ENCODE data around the gene OR6M1. TPM values are rescaled to one million over a fixed set of nuclear protein-coding genes. Genes with fewer than 3 reads are reported as not detected.

The OR6M1 gene
- total and polyA plus RNA-seq, 12 donors, result not detected

DNA sequence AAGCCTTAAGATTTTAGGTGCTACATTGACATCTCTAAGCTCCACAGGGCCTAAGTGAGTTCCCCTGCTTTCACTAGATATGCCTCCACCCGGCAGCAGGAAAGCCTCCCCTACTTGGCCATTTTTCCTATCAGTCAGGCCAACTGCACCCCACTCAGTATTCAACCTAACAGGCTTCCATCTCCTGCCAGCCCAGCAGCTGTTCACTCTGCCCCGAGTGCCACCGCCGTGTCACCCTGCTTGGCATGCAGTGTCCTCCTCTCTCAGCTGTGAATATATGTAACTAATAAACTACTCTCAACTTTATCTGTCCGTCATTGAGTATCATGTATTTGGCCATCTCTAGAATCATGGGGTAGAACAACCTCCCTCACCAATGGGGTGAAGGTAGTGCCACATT is 9.0 kb upstream of the OR6M1 start:
- Histone ChIP-seq H3K4me3 (no peak overlapping the region), H3K27me3 (peaks cover 0 to 7% (median 0%) of the 10 kb centered on the region in 7 donors), H3K36me3 (no peaks in the 10 kb centered on the region), H3K4me1 (no peaks in the 10 kb centered on the region), H3K27ac (no peak overlapping the region), H3K9me3 (no peaks in the 10 kb centered on the region)
- intact Hi-C loops (cut with DNase I), result no loop called here
- ATAC-seq (no peak), DNase-seq (no peak)
- TF ChIP-seq, protein P1, sequence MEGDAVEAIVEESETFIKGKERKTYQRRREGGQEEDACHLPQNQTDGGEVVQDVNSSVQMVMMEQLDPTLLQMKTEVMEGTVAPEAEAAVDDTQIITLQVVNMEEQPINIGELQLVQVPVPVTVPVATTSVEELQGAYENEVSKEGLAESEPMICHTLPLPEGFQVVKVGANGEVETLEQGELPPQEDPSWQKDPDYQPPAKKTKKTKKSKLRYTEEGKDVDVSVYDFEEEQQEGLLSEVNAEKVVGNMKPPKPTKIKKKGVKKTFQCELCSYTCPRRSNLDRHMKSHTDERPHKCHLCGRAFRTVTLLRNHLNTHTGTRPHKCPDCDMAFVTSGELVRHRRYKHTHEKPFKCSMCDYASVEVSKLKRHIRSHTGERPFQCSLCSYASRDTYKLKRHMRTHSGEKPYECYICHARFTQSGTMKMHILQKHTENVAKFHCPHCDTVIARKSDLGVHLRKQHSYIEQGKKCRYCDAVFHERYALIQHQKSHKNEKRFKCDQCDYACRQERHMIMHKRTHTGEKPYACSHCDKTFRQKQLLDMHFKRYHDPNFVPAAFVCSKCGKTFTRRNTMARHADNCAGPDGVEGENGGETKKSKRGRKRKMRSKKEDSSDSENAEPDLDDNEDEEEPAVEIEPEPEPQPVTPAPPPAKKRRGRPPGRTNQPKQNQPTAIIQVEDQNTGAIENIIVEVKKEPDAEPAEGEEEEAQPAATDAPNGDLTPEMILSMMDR (IDR thresholded peaks at IDR 0.05), result no peak
- WGBS, 2 donors, result 84 to 86% methylated on average over 5 of the region's 5 CpGs

DNA sequence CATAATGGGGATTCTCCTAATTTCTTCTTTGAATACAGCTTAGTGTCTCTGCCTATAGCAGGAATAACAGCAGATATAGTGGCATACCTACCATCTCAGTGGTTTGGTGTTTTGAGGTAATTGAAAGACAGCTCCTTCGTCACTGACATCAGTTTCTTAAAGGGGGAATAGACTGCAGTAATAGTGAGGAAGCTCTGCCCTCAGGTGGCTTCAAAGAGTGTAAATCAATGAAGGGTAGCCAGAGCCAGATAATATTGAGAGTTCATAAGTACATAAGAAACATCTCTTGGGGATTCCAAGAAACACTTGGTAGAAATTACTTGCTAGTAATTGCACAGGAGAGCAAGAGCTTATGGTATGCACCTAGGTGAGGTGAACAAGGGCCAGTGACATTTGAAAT is 4.4 kb downstream of the OR6M1 start:
- intact Hi-C loops (cut with DNase I), result no loop called here
- TF ChIP-seq, protein P1 (IDR thresholded peaks at IDR 0.05), result no peak
- Histone ChIP-seq H3K27me3 (no peaks in the 10 kb centered on the region), H3K4me3 (no peak overlapping the region), H3K27ac (no peak overlapping the region), H3K36me3 (no peaks in the 10 kb centered on the region), H3K4me1 (no peaks in the 10 kb centered on the region), H3K9me3 (no peaks in the 10 kb centered on the region)
- ATAC-seq, result no peak
- no peak for DNase-seq
- WGBS, 2 donors, result 0 to 2% methylated on average over 1 of the region's 1 CpG

DNA sequence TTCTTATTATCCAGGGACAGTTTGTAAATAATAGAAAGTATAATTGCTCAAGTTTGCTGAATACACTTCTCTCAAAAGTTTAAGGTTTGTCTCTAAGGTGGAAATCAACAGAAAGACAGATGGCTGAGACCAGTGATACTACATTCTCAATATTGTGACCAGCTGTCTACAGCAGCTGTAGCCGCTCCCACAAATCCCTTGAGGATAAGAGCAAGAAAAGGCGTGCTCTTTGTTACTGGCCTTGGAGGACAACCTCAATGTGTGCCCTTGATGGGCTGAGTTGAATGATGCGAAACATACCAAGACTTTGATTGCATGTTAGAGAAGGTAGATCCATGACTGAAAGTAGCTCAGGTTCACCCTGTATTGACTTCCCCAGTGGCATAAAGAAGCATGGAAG is 6.1 kb downstream of the OR6M1 start:
- Histone ChIP-seq H3K4me3 (no peak overlapping the region), H3K36me3 (no peaks in the 10 kb centered on the region), H3K9me3 (no peaks in the 10 kb centered on the region), H3K4me1 (no peaks in the 10 kb centered on the region), H3K27ac (no peak overlapping the region), H3K27me3 (no peaks in the 10 kb centered on the region)
- 59 to 60% methylated on average over 3 of the region's 3 CpGs for WGBS, 2 donors
- no peak for DNase-seq
- no peak for ATAC-seq
- intact Hi-C loops (cut with DNase I), result no loop called here
- TF ChIP-seq, protein P1 (IDR thresholded peaks at IDR 0.05), result no peak

DNA sequence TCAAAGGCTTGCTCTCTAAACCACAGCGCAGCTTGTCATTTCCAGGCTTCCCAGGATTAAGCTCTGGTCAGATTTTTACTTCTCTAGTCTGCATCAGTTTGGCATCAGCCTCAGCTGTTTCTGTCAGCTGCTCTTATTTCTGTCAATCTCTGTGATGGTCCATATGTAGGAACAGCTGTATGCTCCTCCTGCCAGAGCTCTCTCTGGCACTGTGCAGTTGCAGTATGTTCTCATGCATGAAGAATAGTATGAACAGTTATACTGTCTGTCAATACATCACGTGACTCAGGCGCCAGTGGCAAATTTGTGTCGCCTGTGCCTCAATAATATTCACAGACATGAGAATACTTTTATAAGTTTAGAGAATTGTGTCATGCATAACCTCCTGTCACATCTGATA is 6.7 kb downstream of the OR6M1 start:
- ATAC-seq (no peak), DNase-seq (no peak)
- no peaks in the 10 kb centered on the region for H3K4me1 ChIP-seq
- no peaks in the 10 kb centered on the region for H3K36me3 ChIP-seq
- H3K4me3 ChIP-seq, result no peak overlapping the region
- TF ChIP-seq, protein P1 (IDR thresholded peaks at IDR 0.05), result no peak
- H3K27me3 ChIP-seq, result no peaks in the 10 kb centered on the region
- no peak overlapping the region for H3K27ac ChIP-seq
- intact Hi-C loops (cut with DNase I), result no loop called here
- H3K9me3 ChIP-seq, result no peaks in the 10 kb centered on the region
- WGBS, 2 donors, result 71 to 73% methylated on average over 4 of the region's 4 CpGs
